IPS DF 6.9 (cell line): Measurements from ENCODE around the gene AGBL4.

ENCODE experiments used
- DNase-seq: peaks from one replicate; pipeline ENCODE4 v3.0.0-alpha.2; 2013; ENCODE audit warnings: low read depth, low spot score
- H3K27ac ChIP-seq: one replicate; pipeline ENCODE4 v1.5.1; 2013; ENCODE audit warnings: low read length, control low read depth
- H3K27me3 ChIP-seq: 2 replicates; pipeline ENCODE4 v1.6.1; 2013; ENCODE audit warnings: mild to moderate bottlenecking, low read length; ENCODE audit not compliant: control insufficient read depth, insufficient read depth
- H3K36me3 ChIP-seq: 2 replicates; pipeline ENCODE4 v1.6.1; 2013; ENCODE audit warnings: low read length; ENCODE audit not compliant: control insufficient read depth, insufficient read depth
- H3K4me1 ChIP-seq: 2 replicates; pipeline ENCODE4 v1.6.1; 2013; ENCODE audit warnings: low read length; ENCODE audit not compliant: control insufficient read depth, insufficient read depth
- H3K4me3 ChIP-seq: 2 replicates; pipeline ENCODE4 v1.5.1; 2013; ENCODE audit warnings: mild to moderate bottlenecking, low read length
- H3K9me3 ChIP-seq: 2 replicates; pipeline ENCODE4 v1.6.1; 2013; ENCODE audit warnings: low read length, inconsistent platforms; ENCODE audit not compliant: control insufficient read depth, insufficient read depth
- WGBS: extraction: QIAGEN DNeasy Blood & Tissue Kit; methylation state at CpG from one replicate; pipeline ENCODE4 v1.1.7; 2013; ENCODE audit warnings: mixed read lengths, missing lambda C conversion rate; ENCODE audit not compliant: insufficient read length, insufficient coverage; 5-methylcytosine and 5-hydroxymethylcytosine counted together

AGBL4 gene

GRCh38 chr1:48967318-48967717 lies 1056.4 kb downstream of the AGBL4 start:
- Histone ChIP-seq H3K4me1 (no peaks in the 10 kb centered on the region), H3K27ac (no peak overlapping the region), H3K36me3 (no peaks in the 10 kb centered on the region), H3K4me3 (no peak overlapping the region), H3K27me3 (no peaks in the 10 kb centered on the region), H3K9me3 (peaks cover 2% of the 10 kb centered on the region; the same call in 1 of the 2 replicates)
- DNase-seq: no peak
- 100% methylated on average over 1 of the region's 3 CpGs for WGBS

- no peak for DNase-seq
- no peak overlapping the region for H3K4me3 ChIP-seq
- H3K9me3 ChIP-seq: peaks cover 2% of the 10 kb centered on the region; the same call in 1 of the 2 replicates
These were observed 1057.2 kb downstream of the AGBL4 start for GRCh38 chr1:48966583-48966982.

GRCh38 chr1:48960320-48960719 lies 1063.4 kb downstream of the AGBL4 start:
- no peaks in the 10 kb centered on the region for H3K4me1 ChIP-seq
- no peak for DNase-seq
- H3K27ac ChIP-seq: no peak overlapping the region
- no peaks in the 10 kb centered on the region for H3K27me3 ChIP-seq
- H3K9me3 ChIP-seq: peaks cover 1% of the 10 kb centered on the region; the same call in 1 of the 2 replicates
- no peaks in the 10 kb centered on the region for H3K36me3 ChIP-seq
- H3K4me3 ChIP-seq: no peak overlapping the region

More at GRCh38 chr1:48966583-48966982, 1057.2 kb downstream of the AGBL4 start:
- no peaks in the 10 kb centered on the region for H3K27me3 ChIP-seq
- no peaks in the 10 kb centered on the region for H3K36me3 ChIP-seq
- no peaks in the 10 kb centered on the region for H3K4me1 ChIP-seq
- no peak overlapping the region for H3K27ac ChIP-seq

- no peak overlapping the region for H3K27ac ChIP-seq
- no peaks in the 10 kb centered on the region for H3K36me3 ChIP-seq
- H3K4me1 ChIP-seq: no peaks in the 10 kb centered on the region
- no peaks in the 10 kb centered on the region for H3K27me3 ChIP-seq
- no peaks in the 10 kb centered on the region; the same call in 1 of the 2 replicates for H3K9me3 ChIP-seq
- no peak overlapping the region for H3K4me3 ChIP-seq
- no peak for DNase-seq
These were observed 1068.0 kb downstream of the AGBL4 start for GRCh38 chr1:48955774-48956173.

GRCh38 chr1:48953617-48954016 lies 1070.1 kb downstream of the AGBL4 start:
- H3K36me3 ChIP-seq: no peaks in the 10 kb centered on the region
- H3K27me3 ChIP-seq: no peaks in the 10 kb centered on the region
- DNase-seq: no peak
- no peaks in the 10 kb centered on the region; the same call in 1 of the 2 replicates for H3K9me3 ChIP-seq
- no peak overlapping the region for H3K4me3 ChIP-seq
- whole genome bisulfite sequencing: no CpG with 5 or more reads among the region's 3 CpGs
- H3K27ac ChIP-seq: no peak overlapping the region
- no peaks in the 10 kb centered on the region for H3K4me1 ChIP-seq

GRCh38 chr1:48948562-48948961 lies 1075.2 kb downstream of the AGBL4 start:
- DNase-seq: no peak
- no peaks in the 10 kb centered on the region for H3K4me1 ChIP-seq
- no peak overlapping the region for H3K4me3 ChIP-seq
- no peaks in the 10 kb centered on the region for H3K36me3 ChIP-seq
- no CpG with 5 or more reads among the region's 1 CpG for WGBS
- no peaks in the 10 kb centered on the region; the same call in 1 of the 2 replicates for H3K9me3 ChIP-seq
- no peak overlapping the region for H3K27ac ChIP-seq
- no peaks in the 10 kb centered on the region for H3K27me3 ChIP-seq

- Histone ChIP-seq H3K4me1 (no peaks in the 10 kb centered on the region), H3K27me3 (no peaks in the 10 kb centered on the region), H3K9me3 (no peaks in the 10 kb centered on the region; the same call in 1 of the 2 replicates), H3K27ac (no peak overlapping the region), H3K4me3 (no peak overlapping the region), H3K36me3 (no peaks in the 10 kb centered on the region)
- DNase-seq: peak; percentile 1
- whole genome bisulfite sequencing: no CpG with 5 or more reads among the region's 13 CpGs
These were observed 1075.8 kb downstream of the AGBL4 start for GRCh38 chr1:48947761-48948537.

GRCh38 chr1:48946070-48946469 lies 1077.7 kb downstream of the AGBL4 start:
- H3K4me1 ChIP-seq: no peaks in the 10 kb centered on the region
- no peaks in the 10 kb centered on the region for H3K27me3 ChIP-seq
- no peak overlapping the region for H3K4me3 ChIP-seq
- no CpG with 5 or more reads among the region's 2 CpGs for WGBS
- DNase-seq: no peak
- H3K27ac ChIP-seq: no peak overlapping the region
- no peaks in the 10 kb centered on the region for H3K36me3 ChIP-seq
- no peaks in the 10 kb centered on the region; the same call in 1 of the 2 replicates for H3K9me3 ChIP-seq

- no peak overlapping the region for H3K27ac ChIP-seq
- H3K27me3 ChIP-seq: no peaks in the 10 kb centered on the region
- no peaks in the 10 kb centered on the region for H3K4me1 ChIP-seq
- H3K36me3 ChIP-seq: no peaks in the 10 kb centered on the region
- no peak for DNase-seq
- H3K9me3 ChIP-seq: no peaks in the 10 kb centered on the region; the same call in 1 of the 2 replicates
- H3K4me3 ChIP-seq: no peak overlapping the region
These were observed 1078.9 kb downstream of the AGBL4 start for GRCh38 chr1:48944811-48945210.

GRCh38 chr1:48943826-48944225 lies 1079.9 kb downstream of the AGBL4 start:
- H3K9me3 ChIP-seq: no peaks in the 10 kb centered on the region; the same call in 1 of the 2 replicates
- H3K36me3 ChIP-seq: no peaks in the 10 kb centered on the region
- no peaks in the 10 kb centered on the region for H3K4me1 ChIP-seq
- no peak overlapping the region for H3K4me3 ChIP-seq
- no peaks in the 10 kb centered on the region for H3K27me3 ChIP-seq
- no peak for DNase-seq
- H3K27ac ChIP-seq: no peak overlapping the region
- WGBS: no CpG with 5 or more reads among the region's 5 CpGs

GRCh38 chr1:48943393-48943792 lies 1080.4 kb downstream of the AGBL4 start:
- H3K27ac ChIP-seq: no peak overlapping the region
- no peaks in the 10 kb centered on the region; the same call in 1 of the 2 replicates for H3K9me3 ChIP-seq
- no CpG with 5 or more reads among the region's 1 CpG for WGBS
- DNase-seq: no peak
- H3K4me1 ChIP-seq: no peaks in the 10 kb centered on the region
- no peak overlapping the region for H3K4me3 ChIP-seq
- no peaks in the 10 kb centered on the region for H3K27me3 ChIP-seq
- H3K36me3 ChIP-seq: no peaks in the 10 kb centered on the region
